ENCODE data around the gene NMT1.

DNA sequence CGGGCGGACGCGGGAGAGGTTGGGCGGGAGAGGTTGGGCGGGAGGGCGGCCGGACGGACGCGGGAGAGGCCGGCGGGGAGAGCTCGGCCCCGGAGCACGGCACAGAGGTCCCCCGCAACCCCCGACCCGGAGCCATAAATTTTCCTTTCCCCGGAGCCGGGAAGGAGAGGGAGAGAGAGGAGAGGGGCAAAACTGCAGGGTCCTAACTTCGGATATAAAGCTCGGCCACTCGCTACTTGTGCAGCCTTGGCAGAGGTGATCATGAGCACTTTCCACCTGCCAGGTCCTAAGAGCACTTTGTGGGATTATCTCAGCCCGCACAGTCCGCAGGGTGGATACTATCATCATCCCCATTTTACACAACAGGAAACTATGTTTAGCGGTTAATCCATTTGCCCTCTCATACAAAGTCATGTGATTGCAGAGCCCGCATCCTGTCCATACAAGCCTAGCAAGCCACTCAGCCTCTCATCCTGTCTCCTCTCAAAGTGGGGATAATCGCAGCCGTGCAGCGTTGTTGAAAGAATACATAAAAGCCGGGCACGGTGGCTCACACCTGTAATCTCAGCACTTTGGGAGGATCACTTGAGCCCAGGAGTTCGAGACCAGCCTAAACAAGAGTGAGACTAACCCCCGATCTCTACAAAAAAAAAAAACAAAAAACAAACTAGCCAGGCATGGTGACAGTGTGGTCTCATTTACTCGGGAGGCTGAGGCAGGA lies 8.9 kb upstream of the NMT1 start:
- TF ChIP-seq EZH2 (IDR thresholded peaks at IDR 0.05): no peak
- TF ChIP-seq, protein P1, sequence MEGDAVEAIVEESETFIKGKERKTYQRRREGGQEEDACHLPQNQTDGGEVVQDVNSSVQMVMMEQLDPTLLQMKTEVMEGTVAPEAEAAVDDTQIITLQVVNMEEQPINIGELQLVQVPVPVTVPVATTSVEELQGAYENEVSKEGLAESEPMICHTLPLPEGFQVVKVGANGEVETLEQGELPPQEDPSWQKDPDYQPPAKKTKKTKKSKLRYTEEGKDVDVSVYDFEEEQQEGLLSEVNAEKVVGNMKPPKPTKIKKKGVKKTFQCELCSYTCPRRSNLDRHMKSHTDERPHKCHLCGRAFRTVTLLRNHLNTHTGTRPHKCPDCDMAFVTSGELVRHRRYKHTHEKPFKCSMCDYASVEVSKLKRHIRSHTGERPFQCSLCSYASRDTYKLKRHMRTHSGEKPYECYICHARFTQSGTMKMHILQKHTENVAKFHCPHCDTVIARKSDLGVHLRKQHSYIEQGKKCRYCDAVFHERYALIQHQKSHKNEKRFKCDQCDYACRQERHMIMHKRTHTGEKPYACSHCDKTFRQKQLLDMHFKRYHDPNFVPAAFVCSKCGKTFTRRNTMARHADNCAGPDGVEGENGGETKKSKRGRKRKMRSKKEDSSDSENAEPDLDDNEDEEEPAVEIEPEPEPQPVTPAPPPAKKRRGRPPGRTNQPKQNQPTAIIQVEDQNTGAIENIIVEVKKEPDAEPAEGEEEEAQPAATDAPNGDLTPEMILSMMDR (IDR thresholded peaks at IDR 0.05): no peak

Data from neural progenitor cell (in vitro differentiated cells).